ENCODE results near the gene SLC35G6.
A peak's percentile ranks its signal among the peaks of the same experiment; 100 is the strongest.

Gene SLC35G6

DNA sequence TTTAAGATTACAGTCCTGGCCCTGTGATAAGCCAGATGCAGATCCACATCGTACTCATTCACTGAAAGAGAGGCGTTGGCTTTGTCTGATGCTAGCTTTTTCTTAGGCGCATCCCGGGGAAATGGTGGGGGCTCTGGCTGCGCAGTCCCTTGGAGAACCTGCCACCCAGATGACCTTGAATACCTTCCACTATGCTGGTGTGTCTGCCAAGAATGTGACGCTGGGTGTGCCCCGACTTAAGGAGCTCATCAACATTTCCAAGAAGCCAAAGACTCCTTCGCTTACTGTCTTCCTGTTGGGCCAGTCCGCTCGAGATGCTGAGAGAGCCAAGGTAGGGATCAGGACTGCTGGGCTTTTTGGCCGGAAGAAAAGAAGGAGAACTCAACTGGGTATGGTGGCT is 26.9 kb downstream of the SLC35G6 start:
- DNase-seq, result no peak

GRCh38 chr17:7508846-7509245 is 27.6 kb downstream of the SLC35G6 start:
- no peak for DNase-seq

- no peak for DNase-seq
Observed at GRCh38 chr17:7509937-7510336, 28.7 kb downstream of the SLC35G6 start.

GRCh38 chr17:7511108-7511507 is 29.9 kb downstream of the SLC35G6 start:
- DNase-seq, result no peak

DNA sequence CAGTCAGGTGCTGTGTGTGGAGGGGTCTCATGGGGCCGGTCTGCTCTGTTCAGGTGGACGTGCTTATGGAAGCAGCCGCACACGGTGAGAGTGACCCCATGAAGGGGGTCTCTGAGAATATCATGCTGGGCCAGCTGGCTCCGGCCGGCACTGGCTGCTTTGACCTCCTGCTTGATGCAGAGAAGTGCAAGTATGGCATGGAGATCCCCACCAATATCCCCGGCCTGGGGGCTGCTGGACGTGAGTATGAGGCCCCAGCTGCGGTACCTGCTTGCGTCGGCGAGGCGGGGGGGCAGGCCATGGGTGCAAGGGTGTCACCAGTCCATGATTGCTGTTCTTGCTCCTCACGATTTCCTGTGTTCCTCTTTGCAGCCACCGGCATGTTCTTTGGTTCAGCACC is 30.9 kb downstream of the SLC35G6 start:
- DNase-seq, result no peak

DNA sequence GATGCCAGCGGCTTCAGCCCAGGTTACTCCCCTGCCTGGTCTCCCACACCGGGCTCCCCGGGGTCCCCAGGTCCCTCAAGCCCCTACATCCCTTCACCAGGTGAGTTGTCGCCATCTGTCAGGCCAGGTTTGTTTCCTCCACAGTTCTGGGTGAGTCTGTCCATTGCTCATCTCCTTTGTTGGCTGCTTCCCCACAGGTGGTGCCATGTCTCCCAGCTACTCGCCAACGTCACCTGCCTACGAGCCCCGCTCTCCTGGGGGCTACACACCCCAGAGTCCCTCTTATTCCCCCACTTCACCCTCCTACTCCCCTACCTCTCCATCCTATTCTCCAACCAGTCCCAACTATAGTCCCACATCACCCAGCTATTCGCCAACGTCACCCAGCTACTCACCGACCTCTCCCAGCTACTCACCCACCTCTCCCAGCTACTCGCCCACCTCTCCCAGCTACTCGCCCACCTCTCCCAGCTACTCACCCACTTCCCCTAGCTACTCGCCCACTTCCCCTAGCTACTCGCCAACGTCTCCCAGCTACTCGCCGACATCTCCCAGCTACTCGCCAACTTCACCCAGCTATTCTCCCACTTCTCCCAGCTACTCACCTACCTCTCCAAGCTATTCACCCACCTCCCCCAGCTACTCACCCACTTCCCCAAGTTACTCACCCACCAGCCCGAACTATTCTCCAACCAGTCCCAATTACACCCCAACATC is 31.7 kb downstream of the SLC35G6 start:
- no peak for DNase-seq

GRCh38 chr17:7513850-7514419 is 32.7 kb downstream of the SLC35G6 start:
- no peak for DNase-seq

GRCh38 chr17:7515911-7516610 is 34.8 kb downstream of the SLC35G6 start:
- no peak for DNase-seq

GRCh38 chr17:7523033-7523432 is 41.8 kb downstream of the SLC35G6 start:
- DNase-seq, result peak; percentile 15

DNA sequence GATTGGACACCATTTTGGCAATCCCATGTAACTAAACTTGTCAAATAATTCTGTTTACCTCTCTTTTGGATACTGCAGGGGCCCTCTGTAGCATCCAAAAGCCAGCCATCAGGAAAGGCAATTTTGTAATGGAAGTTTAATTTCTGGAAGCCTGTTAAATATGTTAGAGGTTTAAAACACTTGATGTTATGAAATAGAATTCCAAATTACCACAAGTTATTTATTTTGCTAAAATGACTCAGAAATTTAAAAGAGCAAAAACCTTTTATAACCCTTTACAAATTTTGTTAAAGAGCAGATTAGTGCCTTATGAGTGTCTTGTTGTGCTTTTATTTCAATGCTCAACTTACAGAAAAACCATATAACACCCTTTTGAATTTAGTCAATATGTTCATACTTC is 47.6 kb downstream of the SLC35G6 start:
- no peak for DNase-seq

DNA sequence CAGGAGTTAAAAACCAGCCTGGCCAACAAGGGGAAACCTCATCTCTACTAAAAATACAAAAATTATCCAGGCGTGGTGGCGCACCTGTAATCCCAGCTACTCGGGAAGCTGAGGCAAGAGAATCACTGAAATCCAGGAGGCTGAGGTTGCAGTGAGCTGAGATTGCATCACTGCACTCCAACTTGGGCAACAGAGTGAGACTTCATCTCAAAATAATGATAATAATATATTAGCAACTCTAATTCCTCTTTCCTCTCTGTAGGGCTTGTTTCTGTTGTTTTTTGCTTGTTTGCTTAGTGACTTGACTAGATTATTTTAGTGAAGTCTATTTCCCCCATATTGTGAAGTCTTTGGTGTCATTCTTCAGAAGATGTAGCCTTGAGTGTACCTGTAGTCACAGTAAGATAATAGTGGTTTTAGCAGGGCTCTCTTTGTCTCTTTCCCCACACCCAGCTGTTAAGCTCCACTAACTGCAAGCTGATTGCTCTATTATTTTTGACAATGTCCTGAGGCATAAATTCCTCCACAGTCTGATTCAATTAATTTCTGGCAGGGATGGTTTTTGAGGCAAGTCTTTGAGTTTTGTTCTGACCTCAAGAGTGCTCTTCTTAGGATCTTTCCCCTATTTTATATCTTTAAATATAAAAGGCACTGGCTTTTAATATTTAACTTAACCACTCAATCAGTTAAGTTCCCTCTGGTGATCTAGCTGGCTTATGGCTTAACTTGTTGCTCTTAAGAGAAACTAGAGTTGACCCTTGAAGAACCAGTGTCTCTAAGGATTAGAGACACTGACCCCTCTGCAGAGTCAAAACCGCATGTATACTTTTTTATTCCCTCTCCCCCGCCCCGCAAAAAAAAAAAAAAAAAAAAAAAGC is 49.0 kb downstream of the SLC35G6 start:
- DNase-seq, result no peak

Measured in NCI-H748 treated with DMSO at 0.1 percent for 48 hours (cell line).